Effector memory CD4-positive, alpha-beta T cell (primary cell): ENCODE measurements around the gene REXO1.

ENCODE experiments used
- DNase-seq, 3 donors: peaks; one replicate each; pipeline ENCODE4 v3.0.0-alpha.2; 2020
- H3K27ac ChIP-seq: 2 replicates; pipeline ENCODE4 v1.7.0; 2013; ENCODE audit warnings: mild to moderate bottlenecking, low read length, moderate library complexity; ENCODE audit not compliant: insufficient read depth, poor library complexity, severe bottlenecking
- H3K27me3 ChIP-seq: replicated peaks from 2 replicates; pipeline ENCODE4 v1.7.0; 2013; ENCODE audit warnings: mild to moderate bottlenecking, low read length; ENCODE audit not compliant: insufficient read depth, control insufficient read depth, poor library complexity, severe bottlenecking
- H3K36me3 ChIP-seq: 2 replicates; pipeline ENCODE4 v1.7.0; 2013; ENCODE audit warnings: mild to moderate bottlenecking, low read length, moderate library complexity; ENCODE audit not compliant: control insufficient read depth, insufficient read depth
- H3K4me1 ChIP-seq: 2 replicates; pipeline ENCODE4 v1.7.0; 2013; ENCODE audit warnings: low read length, mild to moderate bottlenecking; ENCODE audit not compliant: control insufficient read depth, insufficient read depth, poor library complexity, severe bottlenecking
- H3K4me3 ChIP-seq: 2 replicates; pipeline ENCODE4 v1.7.0; 2013; ENCODE audit warnings: low read length, low read depth, mild to moderate bottlenecking; ENCODE audit not compliant: insufficient read depth, poor library complexity, severe bottlenecking
- H3K9me3 ChIP-seq: 2 replicates; pipeline ENCODE4 v1.7.0; 2013; ENCODE audit warnings: mild to moderate bottlenecking, low read length, moderate library complexity; ENCODE audit not compliant: control insufficient read depth

The REXO1 gene

GRCh38 chr19:1855040-1855827 is 7.0 kb upstream of the REXO1 start:
- Histone ChIP-seq H3K4me3 (peak overlapping the region; percentile 60), H3K36me3 (no peaks in the 10 kb centered on the region), H3K9me3 (no peaks in the 10 kb centered on the region), H3K27me3 (no peaks in the 10 kb centered on the region), H3K27ac (peak overlapping the region; percentile 86), H3K4me1 (peaks cover 75% of the 10 kb centered on the region)
- peak; percentile 72 to 84 (median 74) for DNase-seq

- Histone ChIP-seq H3K36me3 (no peaks in the 10 kb centered on the region), H3K27me3 (no peaks in the 10 kb centered on the region), H3K4me3 (peak overlapping the region; percentile 60), H3K27ac (peak overlapping the region; percentile 86), H3K9me3 (no peaks in the 10 kb centered on the region), H3K4me1 (peaks cover 69% of the 10 kb centered on the region)
- no peak for DNase-seq
These were observed 6.3 kb upstream of the REXO1 start for GRCh38 chr19:1854542-1855039.

GRCh38 chr19:1854039-1854541 is 5.8 kb upstream of the REXO1 start:
- Histone ChIP-seq H3K9me3 (no peaks in the 10 kb centered on the region), H3K4me1 (peaks cover 64% of the 10 kb centered on the region), H3K4me3 (no peak overlapping the region), H3K36me3 (no peaks in the 10 kb centered on the region), H3K27ac (peak overlapping the region; percentile 12), H3K27me3 (no peaks in the 10 kb centered on the region)
- no peak for DNase-seq

- peak; percentile 62 to 78 (median 73) for DNase-seq
- no peaks in the 10 kb centered on the region for H3K9me3 ChIP-seq
- H3K36me3 ChIP-seq = no peaks in the 10 kb centered on the region
- H3K27me3 ChIP-seq = no peaks in the 10 kb centered on the region
- H3K27ac ChIP-seq = peak overlapping the region; percentile 65
- peaks cover 59% of the 10 kb centered on the region for H3K4me1 ChIP-seq
- H3K4me3 ChIP-seq = no peak overlapping the region
These were observed 5.2 kb upstream of the REXO1 start for GRCh38 chr19:1853295-1854038.

- no peak for DNase-seq
- Histone ChIP-seq H3K9me3 (no peaks in the 10 kb centered on the region), H3K4me3 (peak overlapping the region; percentile 37), H3K4me1 (peaks cover 60% of the 10 kb centered on the region), H3K36me3 (no peaks in the 10 kb centered on the region), H3K27me3 (no peaks in the 10 kb centered on the region), H3K27ac (peak overlapping the region; percentile 65)
These were observed 4.4 kb upstream of the REXO1 start for GRCh38 chr19:1852581-1853128.

GRCh38 chr19:1851654-1852580 is 3.6 kb upstream of the REXO1 start:
- peak in 2 of 3 donors; percentile 43 to 49 for DNase-seq
- Histone ChIP-seq H3K27me3 (no peaks in the 10 kb centered on the region), H3K36me3 (no peaks in the 10 kb centered on the region), H3K27ac (peak overlapping the region; percentile 65), H3K4me1 (peaks cover 59% of the 10 kb centered on the region), H3K9me3 (no peaks in the 10 kb centered on the region), H3K4me3 (peak overlapping the region; percentile 37)

GRCh38 chr19:1850809-1851653 is 2.7 kb upstream of the REXO1 start:
- Histone ChIP-seq H3K36me3 (peaks cover 4% of the 10 kb centered on the region), H3K27me3 (no peaks in the 10 kb centered on the region), H3K4me1 (peaks cover 63% of the 10 kb centered on the region), H3K9me3 (no peaks in the 10 kb centered on the region), H3K4me3 (no peak overlapping the region), H3K27ac (peak overlapping the region; percentile 65)
- no peak for DNase-seq

- no peak for DNase-seq
- Histone ChIP-seq H3K36me3 (peaks cover 7% of the 10 kb centered on the region), H3K27ac (no peak overlapping the region), H3K27me3 (no peaks in the 10 kb centered on the region), H3K9me3 (no peaks in the 10 kb centered on the region), H3K4me3 (no peak overlapping the region), H3K4me1 (peaks cover 64% of the 10 kb centered on the region)
These were observed 1.7 kb upstream of the REXO1 start for GRCh38 chr19:1849886-1850398.
